Esophagus muscularis mucosa (tissue), 3 donors: Measurements from ENCODE around the gene RPS14.

Experiments
- POLR2AphosphoS5 ChIP-seq, 2 donors: sonication (generic); formaldehyde crosslinking; IDR thresholded peaks; one replicate each; pipeline ENCODE4 v1.6.1; 2017; ENCODE audit warnings: antibody characterized with exemption in 2 of 2
- TF ChIP-seq, protein P1 (sequence below), 3 experiments: fragments of 200-600 bp in 2 of 3; fragments of 450-650 bp in 1 of 3; sonication (generic) in 2 of 3; IDR thresholded peaks; one replicate each; pipeline ENCODE4 v1.5.1; 2017 to 2019; ENCODE audit warnings: antibody characterized with exemption in 3 of 3, mild to moderate bottlenecking in 2 of 3, moderate library complexity in 1 of 3

DNA sequence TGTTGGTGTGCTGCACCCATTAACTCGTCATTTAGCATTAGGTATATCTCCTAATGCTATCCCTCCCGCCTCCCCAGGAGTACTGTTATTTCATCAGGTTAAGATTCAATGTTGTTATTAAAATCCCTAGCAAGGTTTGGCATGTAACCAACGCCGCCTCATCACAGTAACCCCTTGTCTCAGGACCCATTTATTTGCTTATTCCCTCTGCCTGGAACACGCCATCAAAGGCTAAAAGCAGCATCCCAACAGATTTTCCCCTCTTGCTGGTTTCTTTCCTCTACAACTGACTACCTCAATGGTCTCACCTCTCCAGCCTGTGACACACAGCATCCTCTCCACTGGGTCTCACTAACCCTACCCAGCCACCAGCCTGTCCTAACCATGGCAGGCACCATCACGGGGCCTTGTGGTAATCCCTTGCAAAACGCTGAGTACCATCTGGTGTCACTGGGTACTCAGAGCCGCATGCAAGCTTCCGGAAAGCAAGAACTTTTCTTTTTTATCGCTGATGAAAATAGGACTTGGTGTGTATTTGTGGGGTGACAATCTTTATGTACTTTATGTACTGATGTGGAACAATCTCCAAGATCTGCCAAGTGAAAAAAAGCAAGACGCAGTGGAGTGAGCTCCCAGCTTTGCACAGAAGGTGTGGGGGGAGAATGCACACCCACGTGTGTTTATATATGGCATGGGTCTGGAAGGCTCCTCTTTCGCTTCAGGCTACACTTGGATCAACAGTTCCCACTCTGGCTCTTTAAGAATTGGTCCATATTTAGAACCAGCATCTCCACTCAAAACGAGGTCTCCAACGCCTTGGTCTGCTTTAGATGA lies 6.1 kb downstream of the RPS14 start:
- TF ChIP-seq, protein P1, sequence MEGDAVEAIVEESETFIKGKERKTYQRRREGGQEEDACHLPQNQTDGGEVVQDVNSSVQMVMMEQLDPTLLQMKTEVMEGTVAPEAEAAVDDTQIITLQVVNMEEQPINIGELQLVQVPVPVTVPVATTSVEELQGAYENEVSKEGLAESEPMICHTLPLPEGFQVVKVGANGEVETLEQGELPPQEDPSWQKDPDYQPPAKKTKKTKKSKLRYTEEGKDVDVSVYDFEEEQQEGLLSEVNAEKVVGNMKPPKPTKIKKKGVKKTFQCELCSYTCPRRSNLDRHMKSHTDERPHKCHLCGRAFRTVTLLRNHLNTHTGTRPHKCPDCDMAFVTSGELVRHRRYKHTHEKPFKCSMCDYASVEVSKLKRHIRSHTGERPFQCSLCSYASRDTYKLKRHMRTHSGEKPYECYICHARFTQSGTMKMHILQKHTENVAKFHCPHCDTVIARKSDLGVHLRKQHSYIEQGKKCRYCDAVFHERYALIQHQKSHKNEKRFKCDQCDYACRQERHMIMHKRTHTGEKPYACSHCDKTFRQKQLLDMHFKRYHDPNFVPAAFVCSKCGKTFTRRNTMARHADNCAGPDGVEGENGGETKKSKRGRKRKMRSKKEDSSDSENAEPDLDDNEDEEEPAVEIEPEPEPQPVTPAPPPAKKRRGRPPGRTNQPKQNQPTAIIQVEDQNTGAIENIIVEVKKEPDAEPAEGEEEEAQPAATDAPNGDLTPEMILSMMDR (IDR thresholded peaks at IDR 0.05) = no peak
- TF ChIP-seq POLR2AphosphoS5 (IDR thresholded peaks at IDR 0.05) = no peak
